Islet of Langerhans (tissue), 1 donor: ENCODE results near the gene GNG3.
"Not testable (repeated sequence)": the region's sequence is repeated elsewhere in the genome, so short reads cannot be mapped to it uniquely, and the experiment has no call there.

Experiments
- FAIRE-seq: peaks from one replicate; lab custom pipeline; 2011; peaks lifted over from hg19 to GRCh38; lab: Jason Lieb, UNC

The GNG3 gene

GRCh38 chr11:62688491-62688890, 19.0 kb upstream of the GNG3 start:
- no peak for FAIRE-seq

GRCh38 chr11:62689421-62690183, 17.9 kb upstream of the GNG3 start, which contains the start of gene LRRN4CL:
Gene LRRN4CL, minus strand, starts transcription at chr11:62689530. Its CDS starts 1,022 bp downstream, at chr11:62688508.
- no peak for FAIRE-seq

GRCh38 chr11:62693624-62694023, 13.9 kb upstream of the GNG3 start:
- not testable (repeated sequence) for FAIRE-seq

- FAIRE-seq, result no peak
These were observed 12.9 kb upstream of the GNG3 start for GRCh38 chr11:62694455-62695167.

GRCh38 chr11:62702246-62702645, 5.2 kb upstream of the GNG3 start:
- no peak for FAIRE-seq

GRCh38 chr11:62703921-62704320, 3.6 kb upstream of the GNG3 start:
- not testable (repeated sequence) for FAIRE-seq

- FAIRE-seq, result no peak
These were observed 2.1 kb upstream of the GNG3 start for GRCh38 chr11:62705413-62705812.

GRCh38 chr11:62705880-62706849, 1.3 kb upstream of the GNG3 start:
- FAIRE-seq, result no peak

- no peak for FAIRE-seq
These were observed 627 bp upstream of the GNG3 start for GRCh38 chr11:62706850-62707247.

- FAIRE-seq, result no peak
These were observed 916 bp downstream of the GNG3 start for GRCh38 chr11:62708392-62708791.

- no peak for FAIRE-seq
These were observed 1.3 kb downstream of the GNG3 start for GRCh38 chr11:62708793-62709192.

- FAIRE-seq, result no peak
These were observed 1.9 kb downstream of the GNG3 start for GRCh38 chr11:62709247-62710000.

GRCh38 chr11:62710001-62710345, 2.5 kb downstream of the GNG3 start:
- no peak for FAIRE-seq

- no peak for FAIRE-seq
These were observed 4.9 kb downstream of the GNG3 start for GRCh38 chr11:62712276-62712812.

GRCh38 chr11:62712861-62713260, 5.4 kb downstream of the GNG3 start:
- FAIRE-seq, result no peak

GRCh38 chr11:62713343-62713742, 5.9 kb downstream of the GNG3 start:
- FAIRE-seq, result no peak

GRCh38 chr11:62715150-62716130, 8.0 kb downstream of the GNG3 start:
- FAIRE-seq, result no peak

- no peak for FAIRE-seq
These were observed 8.7 kb downstream of the GNG3 start for GRCh38 chr11:62716206-62716605.

- FAIRE-seq, result no peak
These were observed 9.3 kb downstream of the GNG3 start for GRCh38 chr11:62716816-62717215.

GRCh38 chr11:62719302-62719978, 12.0 kb downstream of the GNG3 start:
- FAIRE-seq, result no peak
